ENCODE data around the gene EPHB4.

DNA sequence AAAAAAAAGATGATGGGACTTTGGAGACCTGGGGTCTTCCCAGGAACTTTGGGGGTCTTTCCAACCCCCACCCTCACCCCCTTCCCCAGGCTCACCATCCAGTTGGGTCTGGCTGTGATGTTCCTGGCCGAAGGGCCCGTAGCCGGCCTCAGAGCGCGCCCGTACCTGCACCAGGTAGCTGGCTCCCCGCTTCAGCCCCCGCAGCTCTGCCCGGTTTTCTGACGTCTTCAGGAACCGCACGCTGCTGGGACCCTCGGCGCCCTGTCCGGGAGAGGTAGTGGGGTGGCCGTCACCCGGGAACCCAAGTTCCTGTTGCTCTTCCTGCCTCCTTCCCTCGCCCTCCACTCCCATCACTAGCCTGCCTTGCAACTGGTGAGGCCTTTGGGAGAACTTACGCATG is 10.2 kb downstream of the EPHB4 start:
- TF ChIP-seq, protein P1, sequence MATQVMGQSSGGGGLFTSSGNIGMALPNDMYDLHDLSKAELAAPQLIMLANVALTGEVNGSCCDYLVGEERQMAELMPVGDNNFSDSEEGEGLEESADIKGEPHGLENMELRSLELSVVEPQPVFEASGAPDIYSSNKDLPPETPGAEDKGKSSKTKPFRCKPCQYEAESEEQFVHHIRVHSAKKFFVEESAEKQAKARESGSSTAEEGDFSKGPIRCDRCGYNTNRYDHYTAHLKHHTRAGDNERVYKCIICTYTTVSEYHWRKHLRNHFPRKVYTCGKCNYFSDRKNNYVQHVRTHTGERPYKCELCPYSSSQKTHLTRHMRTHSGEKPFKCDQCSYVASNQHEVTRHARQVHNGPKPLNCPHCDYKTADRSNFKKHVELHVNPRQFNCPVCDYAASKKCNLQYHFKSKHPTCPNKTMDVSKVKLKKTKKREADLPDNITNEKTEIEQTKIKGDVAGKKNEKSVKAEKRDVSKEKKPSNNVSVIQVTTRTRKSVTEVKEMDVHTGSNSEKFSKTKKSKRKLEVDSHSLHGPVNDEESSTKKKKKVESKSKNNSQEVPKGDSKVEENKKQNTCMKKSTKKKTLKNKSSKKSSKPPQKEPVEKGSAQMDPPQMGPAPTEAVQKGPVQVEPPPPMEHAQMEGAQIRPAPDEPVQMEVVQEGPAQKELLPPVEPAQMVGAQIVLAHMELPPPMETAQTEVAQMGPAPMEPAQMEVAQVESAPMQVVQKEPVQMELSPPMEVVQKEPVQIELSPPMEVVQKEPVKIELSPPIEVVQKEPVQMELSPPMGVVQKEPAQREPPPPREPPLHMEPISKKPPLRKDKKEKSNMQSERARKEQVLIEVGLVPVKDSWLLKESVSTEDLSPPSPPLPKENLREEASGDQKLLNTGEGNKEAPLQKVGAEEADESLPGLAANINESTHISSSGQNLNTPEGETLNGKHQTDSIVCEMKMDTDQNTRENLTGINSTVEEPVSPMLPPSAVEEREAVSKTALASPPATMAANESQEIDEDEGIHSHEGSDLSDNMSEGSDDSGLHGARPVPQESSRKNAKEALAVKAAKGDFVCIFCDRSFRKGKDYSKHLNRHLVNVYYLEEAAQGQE (tag by site-specific recombination; IDR thresholded peaks at IDR 0.05): no peak
- TF ChIP-seq BCL11A (tag by site-specific recombination; IDR thresholded peaks at IDR 0.05; ENCODE audit: low read depth) (no peak), ZNF140 (tag by site-specific recombination; IDR thresholded peaks at IDR 0.05) (no peak), ZNF223 (tag by site-specific recombination; IDR thresholded peaks at IDR 0.05) (no peak), ZNF558 (tag by site-specific recombination; IDR thresholded peaks at IDR 0.05) (no peak), ZNF629 (tag by site-specific recombination; IDR thresholded peaks at IDR 0.05) (no peak), SCRT2 (tag by site-specific recombination; IDR thresholded peaks at IDR 0.05) (no peak)
- TF ChIP-seq, protein P2, sequence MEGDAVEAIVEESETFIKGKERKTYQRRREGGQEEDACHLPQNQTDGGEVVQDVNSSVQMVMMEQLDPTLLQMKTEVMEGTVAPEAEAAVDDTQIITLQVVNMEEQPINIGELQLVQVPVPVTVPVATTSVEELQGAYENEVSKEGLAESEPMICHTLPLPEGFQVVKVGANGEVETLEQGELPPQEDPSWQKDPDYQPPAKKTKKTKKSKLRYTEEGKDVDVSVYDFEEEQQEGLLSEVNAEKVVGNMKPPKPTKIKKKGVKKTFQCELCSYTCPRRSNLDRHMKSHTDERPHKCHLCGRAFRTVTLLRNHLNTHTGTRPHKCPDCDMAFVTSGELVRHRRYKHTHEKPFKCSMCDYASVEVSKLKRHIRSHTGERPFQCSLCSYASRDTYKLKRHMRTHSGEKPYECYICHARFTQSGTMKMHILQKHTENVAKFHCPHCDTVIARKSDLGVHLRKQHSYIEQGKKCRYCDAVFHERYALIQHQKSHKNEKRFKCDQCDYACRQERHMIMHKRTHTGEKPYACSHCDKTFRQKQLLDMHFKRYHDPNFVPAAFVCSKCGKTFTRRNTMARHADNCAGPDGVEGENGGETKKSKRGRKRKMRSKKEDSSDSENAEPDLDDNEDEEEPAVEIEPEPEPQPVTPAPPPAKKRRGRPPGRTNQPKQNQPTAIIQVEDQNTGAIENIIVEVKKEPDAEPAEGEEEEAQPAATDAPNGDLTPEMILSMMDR (tag by site-specific recombination; IDR thresholded peaks at IDR 0.05): no peak
- TF ChIP-seq, protein P3, sequence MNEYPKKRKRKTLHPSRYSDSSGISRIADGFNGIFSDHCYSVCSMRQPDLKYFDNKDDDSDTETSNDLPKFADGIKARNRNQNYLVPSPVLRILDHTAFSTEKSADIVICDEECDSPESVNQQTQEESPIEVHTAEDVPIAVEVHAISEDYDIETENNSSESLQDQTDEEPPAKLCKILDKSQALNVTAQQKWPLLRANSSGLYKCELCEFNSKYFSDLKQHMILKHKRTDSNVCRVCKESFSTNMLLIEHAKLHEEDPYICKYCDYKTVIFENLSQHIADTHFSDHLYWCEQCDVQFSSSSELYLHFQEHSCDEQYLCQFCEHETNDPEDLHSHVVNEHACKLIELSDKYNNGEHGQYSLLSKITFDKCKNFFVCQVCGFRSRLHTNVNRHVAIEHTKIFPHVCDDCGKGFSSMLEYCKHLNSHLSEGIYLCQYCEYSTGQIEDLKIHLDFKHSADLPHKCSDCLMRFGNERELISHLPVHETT (tag by site-specific recombination; IDR thresholded peaks at IDR 0.05): no peak
